Measurements from ENCODE around the gene TMEM266.
A peak's percentile ranks its signal among the peaks of the same experiment; 100 is the strongest.

The TMEM266 gene

GRCh38 chr15:76127880-76128279 lies 68.1 kb downstream of the TMEM266 start:
- Mint-ChIP-seq H3K27me3 (peaks cover 50% of the 10 kb centered on the region), H3K9me3 (no peaks in the 10 kb centered on the region), H3K36me3 (ENCODE audit: low read depth) (no peaks in the 10 kb centered on the region), H3K4me1 (ENCODE audit: low read depth) (no peaks in the 10 kb centered on the region), H3K4me3 (no peak overlapping the region), H3K27ac (no peak overlapping the region)
- DNase-seq = no peak

DNA sequence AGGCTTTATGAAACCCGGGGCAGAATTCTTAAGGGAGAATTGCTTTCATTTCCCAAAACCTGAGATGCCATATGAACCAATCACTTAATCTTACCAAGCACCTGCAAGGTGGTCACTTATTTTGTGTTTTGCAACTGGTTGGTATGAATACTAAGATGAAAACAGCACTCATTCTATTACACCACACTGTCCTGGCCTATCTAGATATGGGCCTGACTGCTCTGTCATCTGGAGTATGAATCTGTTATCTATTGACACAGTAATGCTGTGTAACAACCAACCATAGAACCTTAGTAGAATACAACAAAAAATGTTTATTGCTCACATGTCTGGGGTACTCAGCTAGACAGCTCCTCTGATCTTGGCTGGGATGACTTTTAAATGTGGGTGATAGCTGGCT lies 74.8 kb downstream of the TMEM266 start:
- DNase-seq = no peak
- Mint-ChIP-seq H3K36me3 (ENCODE audit: low read depth) (no peaks in the 10 kb centered on the region), H3K4me1 (ENCODE audit: low read depth) (peaks cover 13% of the 10 kb centered on the region), H3K27me3 (peaks cover 45% of the 10 kb centered on the region), H3K9me3 (no peaks in the 10 kb centered on the region), H3K27ac (no peak overlapping the region), H3K4me3 (no peak overlapping the region)

- Mint-ChIP-seq H3K36me3 (ENCODE audit: low read depth) (no peaks in the 10 kb centered on the region), H3K9me3 (no peaks in the 10 kb centered on the region), H3K27ac (no peak overlapping the region), H3K4me1 (ENCODE audit: low read depth) (peaks cover 13% of the 10 kb centered on the region), H3K4me3 (no peak overlapping the region), H3K27me3 (peaks cover 46% of the 10 kb centered on the region)
- no peak for DNase-seq
Measured at GRCh38 chr15:76135516-76135915, 75.7 kb downstream of the TMEM266 start.

DNA sequence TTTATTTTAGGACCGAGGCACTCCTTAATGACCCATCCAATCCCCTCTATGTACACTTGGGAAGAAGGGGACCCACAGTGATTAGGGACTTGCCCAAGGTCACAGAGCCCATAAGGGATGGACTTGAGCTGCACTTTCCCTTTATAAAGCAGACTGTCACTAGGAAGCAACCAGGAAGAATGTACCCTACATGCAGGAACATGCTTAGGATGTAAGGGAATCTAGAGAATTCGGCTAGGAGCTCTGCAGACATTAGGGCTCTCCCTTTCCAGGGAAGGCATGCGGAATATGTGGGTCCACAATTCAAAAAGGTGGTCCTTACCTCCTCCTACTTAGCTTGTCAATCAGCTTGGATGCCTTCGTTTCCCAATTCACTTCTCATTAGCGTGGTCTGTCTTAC lies 78.7 kb downstream of the TMEM266 start:
- Mint-ChIP-seq H3K4me3 (no peak overlapping the region), H3K27ac (no peak overlapping the region), H3K36me3 (ENCODE audit: low read depth) (no peaks in the 10 kb centered on the region), H3K27me3 (peaks cover 55% of the 10 kb centered on the region), H3K9me3 (no peaks in the 10 kb centered on the region), H3K4me1 (ENCODE audit: low read depth) (peaks cover 13% of the 10 kb centered on the region)
- no peak for DNase-seq

DNA sequence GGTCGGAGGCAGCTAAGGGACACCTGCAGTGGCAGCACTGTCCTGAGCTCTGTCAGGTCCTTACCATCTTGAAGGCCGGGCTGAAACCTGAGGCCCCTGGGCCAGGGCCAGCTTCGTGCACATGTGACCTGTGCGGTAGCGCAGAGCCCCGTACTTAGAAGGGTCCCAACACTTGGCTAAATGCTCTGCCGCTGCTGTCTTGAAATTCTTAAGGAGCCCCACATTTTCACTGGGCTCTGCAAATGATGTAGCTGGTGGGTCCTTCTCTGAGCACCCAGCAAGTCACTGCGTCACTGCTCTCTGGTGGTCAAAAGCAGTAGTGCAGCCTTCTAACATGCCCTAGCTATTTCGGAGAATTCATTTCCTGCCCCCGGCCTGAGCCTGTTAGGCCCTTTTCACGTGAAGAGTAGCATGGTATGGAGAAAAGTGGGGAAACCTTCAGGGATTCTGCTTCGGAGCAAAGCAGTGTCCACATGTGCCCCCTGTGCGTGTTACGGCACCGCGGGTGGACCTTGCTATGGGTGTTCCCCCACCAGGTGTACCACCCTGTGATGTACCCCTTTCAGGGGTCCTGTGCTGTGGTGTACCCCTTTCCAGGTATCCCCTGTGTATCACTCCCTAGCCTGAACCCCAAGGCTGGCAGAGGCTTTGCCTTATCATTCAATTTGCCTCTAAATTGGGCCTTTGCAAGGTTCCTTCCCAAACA lies 79.7 kb downstream of the TMEM266 start:
- Mint-ChIP-seq H3K36me3 (ENCODE audit: low read depth) (no peaks in the 10 kb centered on the region), H3K4me3 (no peak overlapping the region), H3K27me3 (peaks cover 57% of the 10 kb centered on the region), H3K9me3 (no peaks in the 10 kb centered on the region), H3K4me1 (ENCODE audit: low read depth) (peaks cover 13% of the 10 kb centered on the region), H3K27ac (no peak overlapping the region)
- DNase-seq = peak; percentile 79

GRCh38 chr15:76140074-76140464 lies 80.3 kb downstream of the TMEM266 start:
- no peaks in the 10 kb centered on the region for H3K9me3 Mint-ChIP-seq
- peaks cover 11% of the 10 kb centered on the region for H3K4me1 Mint-ChIP-seq (ENCODE audit: low read depth)
- H3K4me3 Mint-ChIP-seq = no peak overlapping the region
- no peaks in the 10 kb centered on the region for H3K36me3 Mint-ChIP-seq (ENCODE audit: low read depth)
- peaks cover 59% of the 10 kb centered on the region for H3K27me3 Mint-ChIP-seq
- H3K27ac Mint-ChIP-seq = no peak overlapping the region
- DNase-seq = no peak

- peaks cover 20% of the 10 kb centered on the region for H3K4me1 Mint-ChIP-seq (ENCODE audit: low read depth)
- H3K36me3 Mint-ChIP-seq (ENCODE audit: low read depth) = no peaks in the 10 kb centered on the region
- peaks cover 59% of the 10 kb centered on the region for H3K27me3 Mint-ChIP-seq
- DNase-seq = no peak
- H3K9me3 Mint-ChIP-seq = no peaks in the 10 kb centered on the region
- no peak overlapping the region for H3K27ac Mint-ChIP-seq
- no peak overlapping the region for H3K4me3 Mint-ChIP-seq
Measured at GRCh38 chr15:76146812-76147211, 87.0 kb downstream of the TMEM266 start.

DNA sequence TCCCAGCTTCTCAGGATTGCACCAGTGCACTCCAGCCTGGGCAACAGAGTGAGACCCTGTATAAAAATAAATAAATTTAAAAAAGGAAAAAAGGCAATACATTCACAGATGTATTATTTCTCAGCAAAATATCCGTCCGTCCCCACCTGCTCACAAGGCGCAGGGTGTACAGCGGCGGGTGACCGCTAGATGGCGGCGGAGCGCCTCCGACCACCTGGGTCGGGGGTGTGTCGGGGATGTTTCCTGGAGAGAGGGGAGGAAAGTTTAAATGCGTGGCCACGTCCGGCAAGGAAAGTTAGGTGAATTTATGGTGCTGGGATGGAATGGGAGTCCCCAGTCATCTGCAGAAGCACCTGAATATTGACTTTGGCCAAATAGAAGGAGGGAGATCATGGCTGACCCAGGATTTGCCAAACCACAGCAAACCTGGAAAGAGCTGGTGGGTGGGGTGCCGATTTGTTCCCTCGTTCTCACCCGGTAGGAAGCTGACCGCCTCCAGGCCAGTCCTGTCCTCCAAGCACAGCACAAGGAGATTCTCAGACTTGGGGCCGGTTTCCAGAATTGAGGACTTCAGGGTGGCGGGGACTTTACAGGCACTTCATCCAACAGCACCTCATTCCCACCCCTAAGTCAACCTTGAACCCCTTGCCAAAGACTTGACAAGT lies 88.3 kb downstream of the TMEM266 start:
- Mint-ChIP-seq H3K27me3 (peaks cover 52% of the 10 kb centered on the region), H3K4me1 (ENCODE audit: low read depth) (peaks cover 24% of the 10 kb centered on the region), H3K9me3 (no peaks in the 10 kb centered on the region), H3K4me3 (no peak overlapping the region), H3K27ac (no peak overlapping the region), H3K36me3 (ENCODE audit: low read depth) (no peaks in the 10 kb centered on the region)
- peak; percentile 82 for DNase-seq

GRCh38 chr15:76149291-76149915 lies 89.6 kb downstream of the TMEM266 start:
- Mint-ChIP-seq H3K36me3 (ENCODE audit: low read depth) (no peaks in the 10 kb centered on the region), H3K4me3 (no peak overlapping the region), H3K27ac (no peak overlapping the region), H3K27me3 (peaks cover 47% of the 10 kb centered on the region), H3K4me1 (ENCODE audit: low read depth) (peaks cover 28% of the 10 kb centered on the region), H3K9me3 (no peaks in the 10 kb centered on the region)
- DNase-seq = no peak

GRCh38 chr15:76150513-76150912 lies 90.7 kb downstream of the TMEM266 start:
- Mint-ChIP-seq H3K27ac (no peak overlapping the region), H3K27me3 (peaks cover 37% of the 10 kb centered on the region), H3K4me1 (ENCODE audit: low read depth) (peaks cover 36% of the 10 kb centered on the region), H3K36me3 (ENCODE audit: low read depth) (no peaks in the 10 kb centered on the region), H3K4me3 (peak overlapping the region; percentile 11), H3K9me3 (no peaks in the 10 kb centered on the region)
- no peak for DNase-seq

- H3K27ac Mint-ChIP-seq = peak overlapping the region; percentile 67
Measured at GRCh38 chr15:76150971-76151598, 91.3 kb downstream of the TMEM266 start.

DNA sequence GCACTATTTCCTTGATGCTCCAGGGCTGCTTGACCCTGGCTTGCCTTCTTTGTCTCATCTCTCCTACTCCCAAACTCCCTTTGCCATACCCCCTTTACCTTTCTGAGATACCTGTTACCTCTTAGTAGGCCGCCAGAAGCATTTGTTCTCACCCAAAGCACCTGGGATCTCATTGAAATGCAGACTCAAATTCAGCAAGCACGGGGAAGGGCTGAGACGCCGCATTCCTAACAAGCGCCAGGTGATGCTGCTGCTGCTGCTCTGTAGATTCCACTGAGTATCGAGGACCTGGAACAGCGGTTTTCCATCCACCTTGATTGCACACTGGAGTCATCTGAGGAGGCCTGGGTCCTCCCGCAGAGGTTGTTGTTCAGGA lies 91.8 kb downstream of the TMEM266 start:
- H3K4me1 Mint-ChIP-seq (ENCODE audit: low read depth) = peaks cover 41% of the 10 kb centered on the region
- H3K36me3 Mint-ChIP-seq (ENCODE audit: low read depth) = no peaks in the 10 kb centered on the region
- H3K27ac Mint-ChIP-seq = peak overlapping the region; percentile 67
- H3K27me3 Mint-ChIP-seq = peaks cover 26% of the 10 kb centered on the region
- H3K4me3 Mint-ChIP-seq = no peak overlapping the region
- H3K9me3 Mint-ChIP-seq = no peaks in the 10 kb centered on the region
- no peak for DNase-seq

More at GRCh38 chr15:76150971-76151598, 91.3 kb downstream of the TMEM266 start:
- Mint-ChIP-seq H3K4me1 (ENCODE audit: low read depth) (peaks cover 41% of the 10 kb centered on the region), H3K9me3 (no peaks in the 10 kb centered on the region), H3K27me3 (peaks cover 31% of the 10 kb centered on the region), H3K4me3 (peak overlapping the region; percentile 11), H3K36me3 (ENCODE audit: low read depth) (no peaks in the 10 kb centered on the region)
- peak; percentile 88 for DNase-seq

GRCh38 chr15:76152197-76152596 lies 92.4 kb downstream of the TMEM266 start:
- Mint-ChIP-seq H3K27me3 (peaks cover 20% of the 10 kb centered on the region), H3K36me3 (ENCODE audit: low read depth) (no peaks in the 10 kb centered on the region), H3K27ac (no peak overlapping the region), H3K9me3 (no peaks in the 10 kb centered on the region), H3K4me3 (no peak overlapping the region), H3K4me1 (ENCODE audit: low read depth) (peaks cover 41% of the 10 kb centered on the region)
- no peak for DNase-seq

- Mint-ChIP-seq H3K27ac (no peak overlapping the region), H3K27me3 (peaks cover 12% of the 10 kb centered on the region), H3K9me3 (no peaks in the 10 kb centered on the region), H3K4me3 (no peak overlapping the region), H3K4me1 (ENCODE audit: low read depth) (peaks cover 38% of the 10 kb centered on the region), H3K36me3 (ENCODE audit: low read depth) (no peaks in the 10 kb centered on the region)
- DNase-seq = no peak
Measured at GRCh38 chr15:76153241-76154197, 93.7 kb downstream of the TMEM266 start.

Measured in activated T-cell treated with anti-CD3 and anti-CD28 coated beads, Interleukin-2, amount 50 U/mL, for 24 hours (primary cell).